Endothelial cell of umbilical vein (primary cell): ENCODE results near the gene KIF17.

Source experiments
- CTCF ChIP-seq, 2 donors: IDR thresholded peaks; 1 replicate in 1 of 2; 2 replicates in 1 of 2; pipeline ENCODE4 v1.5.1; 2011; ENCODE audit warnings: low read length in 2 of 2, mild to moderate bottlenecking in 2 of 2, moderate library complexity in 2 of 2, control low read depth in 1 of 2, inconsistent platforms in 1 of 2, low read depth in 1 of 2; ENCODE audit not compliant: insufficient read depth in 1 of 2; ENCODE audit errors: extremely low read depth in 1 of 2
- EZH2 ChIP-seq: IDR thresholded peaks from 2 replicates; pipeline ENCODE4 v1.6.1; 2012; ENCODE audit warnings: borderline replicate concordance, low read depth, mild to moderate bottlenecking, moderate library complexity, low read length, inconsistent platforms; ENCODE audit not compliant: severe bottlenecking
- FOS ChIP-seq: IDR thresholded peaks from 2 replicates; pipeline ENCODE4 v1.6.1; 2011; ENCODE audit warnings: mild to moderate bottlenecking, low read length, moderate library complexity, borderline replicate concordance; ENCODE audit not compliant: insufficient read depth
- JUN ChIP-seq: IDR thresholded peaks from 2 replicates; pipeline ENCODE4 v1.6.1; 2011; ENCODE audit warnings: borderline replicate concordance, low read depth; ENCODE audit not compliant: insufficient read length, insufficient read depth
- MAX ChIP-seq: IDR thresholded peaks from 2 replicates; pipeline ENCODE4 v1.6.1; 2011; ENCODE audit not compliant: insufficient read depth, insufficient read length
- MYC ChIP-seq: IDR thresholded peaks from one replicate; pipeline ENCODE4 v1.6.1; 2011; ENCODE audit warnings: mild to moderate bottlenecking, low read depth, low read length
- POLR2A ChIP-seq: IDR thresholded peaks from 2 replicates; pipeline ENCODE4 v1.6.1; 2012; ENCODE audit warnings: low read depth, mild to moderate bottlenecking, control low read depth, low read length
- POLR2AphosphoS5 ChIP-seq: IDR thresholded peaks from 2 replicates; pipeline ENCODE4 v1.6.1; 2012; ENCODE audit warnings: low read depth, mild to moderate bottlenecking, control low read depth, low read length, moderate library complexity; ENCODE audit not compliant: insufficient read depth

GRCh38 chr1:20625176-20626097, 92.4 kb downstream of the KIF17 start:
- TF ChIP-seq CTCF (IDR thresholded peaks at IDR 0.05; ENCODE audit: extremely low read depth in 1 of 2, insufficient read depth in 1 of 2, low read depth in 1 of 2, low read length in 2 of 2) = no peak
- no peak for TF ChIP-seq EZH2
- no peak for TF ChIP-seq POLR2A
- TF ChIP-seq POLR2AphosphoS5 = no peak
- no peak for TF ChIP-seq MAX
- no peak for TF ChIP-seq MYC
- no peak for TF ChIP-seq FOS
- TF ChIP-seq JUN = no peak
